ENCODE results near the gene CLEC14A. TPM values are rescaled to one million over a fixed set of nuclear protein-coding genes. Genes with fewer than 3 reads are reported as not detected.

Gene CLEC14A, protein sequence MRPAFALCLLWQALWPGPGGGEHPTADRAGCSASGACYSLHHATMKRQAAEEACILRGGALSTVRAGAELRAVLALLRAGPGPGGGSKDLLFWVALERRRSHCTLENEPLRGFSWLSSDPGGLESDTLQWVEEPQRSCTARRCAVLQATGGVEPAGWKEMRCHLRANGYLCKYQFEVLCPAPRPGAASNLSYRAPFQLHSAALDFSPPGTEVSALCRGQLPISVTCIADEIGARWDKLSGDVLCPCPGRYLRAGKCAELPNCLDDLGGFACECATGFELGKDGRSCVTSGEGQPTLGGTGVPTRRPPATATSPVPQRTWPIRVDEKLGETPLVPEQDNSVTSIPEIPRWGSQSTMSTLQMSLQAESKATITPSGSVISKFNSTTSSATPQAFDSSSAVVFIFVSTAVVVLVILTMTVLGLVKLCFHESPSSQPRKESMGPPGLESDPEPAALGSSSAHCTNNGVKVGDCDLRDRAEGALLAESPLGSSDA
- total RNA-seq, result 33.1 TPM
- long read RNA-seq, transcript CLEC14A-201 (1 exons, 2,267 nt), result major isoform, 85 of 85 reads
- long read RNA-seq, partial matches to known transcripts, result 0 of 85 reads
- long read RNA-seq, other reads (novel, unspliced or antisense), result 0 of 85 reads

DNA sequence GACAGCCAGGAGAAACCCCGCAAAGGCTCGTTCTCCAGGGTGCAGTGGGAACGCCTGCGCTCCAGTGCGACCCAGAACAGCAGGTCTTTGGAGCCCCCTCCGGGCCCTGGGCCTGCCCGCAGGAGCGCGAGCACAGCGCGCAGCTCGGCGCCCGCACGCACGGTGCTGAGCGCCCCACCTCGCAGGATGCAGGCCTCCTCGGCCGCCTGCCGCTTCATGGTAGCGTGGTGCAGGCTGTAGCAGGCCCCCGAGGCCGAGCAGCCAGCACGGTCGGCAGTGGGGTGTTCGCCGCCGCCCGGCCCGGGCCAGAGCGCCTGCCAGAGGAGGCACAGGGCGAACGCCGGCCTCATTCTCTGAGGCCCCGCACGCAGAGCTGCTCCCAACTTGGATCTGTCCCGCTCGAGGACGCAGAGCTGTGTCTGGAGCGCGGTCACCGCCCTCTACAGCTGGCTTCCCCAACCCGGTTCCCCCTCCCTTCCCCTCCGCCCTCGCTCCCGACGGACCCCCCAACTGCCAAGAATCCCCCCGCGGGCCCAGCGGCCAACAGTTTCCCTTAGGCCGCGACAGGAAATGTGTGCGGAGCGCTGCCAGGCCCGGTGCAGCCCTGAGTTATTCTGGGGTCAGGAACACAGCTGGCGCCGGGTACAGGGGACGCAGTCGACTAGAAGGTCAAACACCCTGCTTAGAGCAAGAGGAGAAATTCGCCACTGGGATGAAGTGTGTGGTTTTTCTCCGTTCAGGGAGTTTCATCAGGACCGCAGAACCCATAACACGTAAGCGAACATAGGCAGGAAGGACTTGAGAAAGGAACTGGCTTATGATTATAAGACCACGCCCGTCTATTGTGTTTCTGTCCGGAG is at the start of gene CLEC14A:
Gene CLEC14A (minus strand): TSS at position 421 of the 860 bp plus-strand sequence. CDS start 71 bp downstream, at position 350.
- peak; percentile 91 for ATAC-seq
- intact Hi-C loops (cut with micrococcal nuclease), result no loop called here
- peak; percentile 87 for DNase-seq

- no peak for ATAC-seq
- no peak for DNase-seq
- intact Hi-C loops (cut with micrococcal nuclease), result no loop called here
Observed at GRCh38 chr14:38302966-38303365, 47.1 kb upstream of the CLEC14A start.

GRCh38 chr14:38302034-38302433 is 46.1 kb upstream of the CLEC14A start:
- DNase-seq, result no peak
- intact Hi-C loops (cut with micrococcal nuclease), result no loop called here
- ATAC-seq, result no peak

DNA sequence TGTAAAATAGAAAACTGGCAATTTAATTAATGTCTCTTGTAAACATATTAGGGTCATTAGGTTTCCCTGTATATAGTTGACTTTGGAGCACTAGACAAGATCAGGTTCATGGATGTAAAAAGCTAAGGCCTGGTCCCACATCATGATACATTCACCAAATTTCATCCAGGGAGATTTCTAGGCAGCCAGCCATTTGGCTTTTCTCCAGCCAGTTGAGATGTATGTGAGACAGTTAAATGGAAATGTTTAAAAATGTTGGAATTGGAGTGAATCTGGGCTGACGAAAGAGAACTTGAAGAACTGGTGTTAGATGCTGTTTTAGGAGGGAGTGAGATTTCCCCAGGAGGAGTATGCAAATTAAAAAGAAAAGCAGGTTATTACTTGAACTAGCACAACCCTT is 41.8 kb upstream of the CLEC14A start:
- DNase-seq (no peak), ATAC-seq (no peak)
- intact Hi-C loops (cut with micrococcal nuclease), result no loop called here

DNA sequence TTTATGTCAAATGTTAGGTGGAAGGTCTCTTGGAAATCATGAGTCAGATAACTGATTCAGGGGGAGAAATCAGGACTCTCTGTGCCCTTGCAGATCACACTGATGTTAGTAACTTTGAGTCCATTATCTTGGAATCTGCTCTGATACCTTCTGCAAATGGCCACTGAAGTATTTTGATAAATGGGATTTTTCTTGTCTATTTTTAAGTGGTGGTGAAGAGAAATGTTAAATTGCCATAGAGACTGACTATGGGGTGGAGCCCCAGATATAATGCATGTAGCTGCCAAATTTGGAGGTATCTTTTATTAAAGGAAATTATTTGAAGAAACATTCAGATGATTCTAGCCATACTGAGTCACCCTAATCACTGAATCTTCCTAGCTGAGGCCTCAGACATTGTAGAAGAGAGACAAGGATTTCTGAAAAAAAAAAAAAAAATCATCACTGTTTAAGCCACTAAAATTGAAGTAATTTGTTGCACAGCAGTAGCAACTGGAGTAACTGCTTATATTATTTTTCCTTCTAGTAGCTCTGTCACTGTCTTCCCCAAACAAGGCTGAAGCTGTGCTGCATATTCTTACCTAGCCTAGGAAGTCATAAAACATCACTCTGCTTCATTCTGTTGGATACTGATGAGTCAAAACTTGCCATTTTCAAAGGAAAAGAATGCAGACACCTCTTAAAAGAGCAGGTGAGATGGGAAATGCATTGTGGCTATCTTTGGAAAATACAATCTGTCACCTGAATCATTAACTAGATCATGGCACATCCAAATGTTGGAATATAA is 36.0 kb upstream of the CLEC14A start:
- ATAC-seq (no peak), DNase-seq (no peak)
- intact Hi-C loops (cut with micrococcal nuclease), result no loop called here

GRCh38 chr14:38290601-38291188 is 34.8 kb upstream of the CLEC14A start:
- intact Hi-C loops (cut with micrococcal nuclease), result no loop called here
- no peak for DNase-seq
- peak; percentile 79 for ATAC-seq

GRCh38 chr14:38286452-38286851 is 30.6 kb upstream of the CLEC14A start:
- DNase-seq (no peak), ATAC-seq (no peak)
- intact Hi-C loops (cut with micrococcal nuclease), result no loop called here

DNA sequence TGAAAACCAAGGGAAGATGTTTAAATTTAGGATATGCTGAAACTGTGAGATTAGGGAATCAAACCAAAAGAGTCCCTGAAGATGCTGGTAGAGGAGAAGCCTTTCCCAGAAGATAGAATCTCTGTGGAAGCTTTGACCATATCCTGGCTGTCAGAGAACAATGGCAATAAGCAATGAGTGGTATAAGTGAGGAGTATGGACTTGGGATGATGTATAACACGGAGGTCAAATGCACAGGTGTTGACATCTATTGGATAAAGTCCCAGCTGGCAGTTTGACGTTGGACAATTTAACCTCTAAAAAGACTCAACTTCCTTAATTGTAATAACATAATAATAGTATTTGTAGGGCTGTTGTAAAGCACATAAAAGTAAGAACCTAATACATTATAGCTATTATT is 30.1 kb upstream of the CLEC14A start:
- intact Hi-C loops (cut with micrococcal nuclease), result no loop called here
- ATAC-seq, result no peak

GRCh38 chr14:38282936-38283335 is 27.0 kb upstream of the CLEC14A start:
- ATAC-seq, result no peak
- intact Hi-C loops (cut with micrococcal nuclease), result no loop called here
- DNase-seq, result no peak

More for the DNA sequence above, 30.1 kb upstream of the CLEC14A start:
- DNase-seq, result no peak

DNA sequence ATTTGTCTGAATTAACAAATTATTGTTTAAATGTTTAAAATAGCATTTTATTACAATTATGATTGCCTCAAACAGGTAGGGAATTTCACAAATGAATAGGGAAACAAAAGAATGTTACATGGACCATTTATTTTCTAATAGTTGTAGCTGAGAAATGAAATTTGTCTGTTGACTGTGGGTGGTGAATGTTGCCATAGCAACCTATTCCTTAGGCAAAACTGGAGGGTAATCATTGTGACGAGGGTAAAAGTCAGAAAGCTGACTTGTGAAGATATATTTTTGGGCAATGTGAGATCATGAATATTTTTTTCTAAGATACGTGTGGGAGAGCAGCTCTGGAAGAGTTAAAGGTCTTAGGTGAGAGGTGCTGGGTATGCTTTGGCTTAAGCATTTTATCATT is 24.2 kb upstream of the CLEC14A start:
- intact Hi-C loops (cut with micrococcal nuclease), result no loop called here
- DNase-seq (no peak), ATAC-seq (no peak)

GRCh38 chr14:38279572-38279971 is 23.7 kb upstream of the CLEC14A start:
- intact Hi-C loops (cut with micrococcal nuclease), result no loop called here
- DNase-seq (no peak), ATAC-seq (no peak)

DNA sequence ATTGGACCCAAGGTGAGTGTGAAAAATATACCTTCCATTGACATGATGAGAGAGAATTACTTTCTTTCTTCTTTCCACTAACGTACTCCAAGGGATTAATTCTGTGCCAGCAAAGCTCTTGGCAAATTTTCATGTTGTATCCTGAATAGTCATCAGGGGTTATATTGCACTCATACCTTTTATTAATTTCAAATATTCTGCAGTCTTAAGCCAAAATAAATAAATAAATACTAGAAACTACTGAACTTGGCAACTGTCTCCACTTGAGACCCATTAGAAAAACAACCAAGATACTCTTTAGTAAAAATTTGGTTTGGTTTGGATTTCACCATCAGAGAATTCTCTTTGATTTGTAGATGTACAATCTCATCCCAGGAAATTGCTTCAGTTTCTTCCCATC is 22.1 kb upstream of the CLEC14A start:
- DNase-seq, result no peak
- ATAC-seq, result no peak
- intact Hi-C loops (cut with micrococcal nuclease), result no loop called here

DNA sequence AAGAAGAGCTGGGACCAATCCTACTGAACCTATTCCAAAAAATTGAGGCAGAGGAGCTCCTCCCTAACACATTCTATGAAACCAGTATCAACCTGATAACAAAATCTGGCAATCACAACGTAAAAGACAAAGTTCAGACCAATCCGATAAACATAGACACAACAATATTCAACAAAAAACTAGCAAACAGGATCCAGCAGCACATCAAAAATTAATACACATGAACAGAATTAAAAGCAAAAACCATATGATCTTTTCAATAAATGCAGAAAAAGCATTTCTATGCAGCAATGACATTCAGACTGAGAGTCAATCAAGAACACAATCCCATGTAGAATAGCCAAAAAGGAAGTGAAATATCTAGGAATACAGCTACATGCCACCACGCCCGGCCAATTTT is 7.0 kb upstream of the CLEC14A start:
- intact Hi-C loops (cut with micrococcal nuclease), result no loop called here
- DNase-seq (no peak), ATAC-seq (no peak)

DNA sequence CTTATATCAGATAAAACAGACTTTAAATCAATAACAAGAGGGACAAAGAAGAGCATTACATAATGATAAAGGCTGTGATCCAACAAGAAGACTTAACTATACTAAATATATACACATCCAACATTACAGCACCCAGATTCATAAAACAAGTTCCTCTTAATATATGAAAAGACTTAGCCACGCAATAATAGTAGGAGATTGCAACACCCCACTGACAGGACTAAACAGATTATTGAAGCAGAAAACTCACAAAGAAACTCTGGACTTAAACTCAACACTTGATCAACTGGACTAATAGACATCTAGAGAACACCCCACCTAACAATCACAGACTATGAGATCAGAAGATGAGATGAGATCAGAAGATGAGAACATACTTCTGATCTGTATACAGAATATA is 5.7 kb upstream of the CLEC14A start:
- ATAC-seq (no peak), DNase-seq (no peak)
- intact Hi-C loops (cut with micrococcal nuclease), result no loop called here

DNA sequence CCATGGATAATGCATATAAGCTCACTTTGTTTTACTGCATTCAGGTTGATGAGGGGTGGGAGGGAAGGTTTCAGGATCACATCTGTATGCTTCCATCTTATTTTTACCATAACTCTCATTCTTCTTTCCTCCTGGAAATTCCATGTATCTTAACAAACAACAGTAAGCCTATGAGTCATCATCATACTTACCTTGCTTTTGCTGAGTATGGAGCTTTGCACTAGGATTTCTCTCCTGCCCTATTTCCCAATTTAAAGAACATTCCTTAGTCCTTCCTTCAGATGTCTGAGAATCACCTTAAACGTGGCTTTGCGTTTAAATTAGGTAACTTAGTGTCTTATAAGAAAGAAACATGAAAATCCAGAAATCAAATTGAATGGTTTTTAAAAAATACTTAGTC is 1.6 kb upstream of the CLEC14A start:
- DNase-seq (no peak), ATAC-seq (no peak)
- intact Hi-C loops (cut with micrococcal nuclease), result no loop called here

- intact Hi-C loops (cut with micrococcal nuclease), result no loop called here
- DNase-seq (no peak), ATAC-seq (peak; percentile 78)
Observed at GRCh38 chr14:38256533-38256840, 594 bp upstream of the CLEC14A start.

- intact Hi-C loops (cut with micrococcal nuclease), result no loop called here
- peak; percentile 46 for DNase-seq
- ATAC-seq, result peak; percentile 18
Observed at GRCh38 chr14:38255408-38255672, 553 bp downstream of the CLEC14A start.

GRCh38 chr14:38254571-38255407 is 1.1 kb downstream of the CLEC14A start:
- no peak for ATAC-seq
- DNase-seq, result peak; percentile 25
- intact Hi-C loops (cut with micrococcal nuclease), result no loop called here

Measured in left ventricle myocardium superior (tissue), 1 donor.